EL (cell line): Measurements from ENCODE around the gene KRT33A.
A peak's percentile ranks its signal among the peaks of the same experiment; 100 is the strongest.
"Not testable (repeated sequence)": the region's sequence is repeated elsewhere in the genome, so short reads cannot be mapped to it uniquely, and the experiment has no call there.

Experiments used
- DNase-seq: peaks from one replicate; pipeline ENCODE4 v3.0.0-alpha.2; 2016

Gene KRT33A

GRCh38 chr17:41350381-41350878, at the start of gene KRT33A:
KRT33A (minus strand) TSS chr17:41350828; CDS start chr17:41350767, 61 bp downstream.
- not testable (repeated sequence) for DNase-seq

DNA sequence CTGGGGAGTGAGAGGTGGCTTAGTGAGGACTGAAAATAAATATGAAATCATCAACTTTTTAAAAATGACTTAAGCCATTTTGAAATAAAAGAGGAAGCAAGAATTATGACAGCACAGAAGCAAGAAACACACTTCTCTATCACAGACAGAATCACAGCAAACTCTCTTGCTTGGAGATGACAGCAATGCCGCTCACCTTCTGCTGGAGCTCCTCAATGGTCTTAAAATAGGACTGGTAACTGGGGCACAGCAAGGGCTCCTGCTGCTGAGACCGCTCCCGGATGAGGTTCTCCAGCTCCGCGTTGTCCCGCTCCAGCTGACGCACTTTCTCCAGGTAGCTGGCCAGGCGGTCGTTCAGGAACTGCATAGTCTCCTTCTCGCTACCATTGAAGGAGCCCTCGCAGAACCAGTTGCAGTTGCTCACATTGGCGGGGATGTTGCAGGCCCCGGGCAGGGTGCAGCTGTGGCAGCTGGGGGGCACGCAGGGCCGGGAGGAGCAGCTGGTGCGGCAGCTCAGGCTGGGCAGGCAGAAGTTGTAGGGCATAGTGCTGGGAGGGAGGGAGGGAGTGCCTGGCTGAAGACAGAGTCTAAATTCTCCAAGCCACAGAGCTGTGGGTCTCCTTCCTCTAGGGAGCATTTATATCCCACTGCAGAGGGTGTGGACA, 46.5 kb upstream of the KRT33A start, which contains the start of gene KRT31:
TSS of gene KRT31 (minus strand) at position 613 of the 665 bp plus-strand sequence. CDS start at position 544, 69 bp downstream.
- DNase-seq, result no peak

GRCh38 chr17:41396340-41396739, 45.7 kb upstream of the KRT33A start:
- DNase-seq, result no peak

DNA sequence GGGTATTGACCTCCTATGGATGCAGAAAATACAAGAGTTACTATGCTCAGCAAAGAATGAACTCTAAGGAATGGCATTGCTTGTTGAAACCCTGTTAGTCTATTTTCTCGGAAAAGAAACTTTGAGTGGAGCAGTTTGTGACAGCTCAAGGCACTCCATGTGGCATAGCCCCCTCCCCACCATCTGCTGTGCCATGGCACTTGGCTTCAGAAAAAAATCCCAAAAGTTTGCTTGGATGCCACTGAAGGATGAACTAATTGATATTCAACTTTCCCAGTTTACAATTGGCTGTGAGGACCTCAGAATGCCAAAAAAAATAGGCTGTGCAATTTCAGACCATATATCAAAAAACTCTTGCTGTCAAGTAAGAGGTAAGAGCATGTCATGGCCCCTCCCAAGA, 45.0 kb upstream of the KRT33A start:
- DNase-seq, result no peak

GRCh38 chr17:41395044-41395443, 44.4 kb upstream of the KRT33A start:
- not testable (repeated sequence) for DNase-seq

DNA sequence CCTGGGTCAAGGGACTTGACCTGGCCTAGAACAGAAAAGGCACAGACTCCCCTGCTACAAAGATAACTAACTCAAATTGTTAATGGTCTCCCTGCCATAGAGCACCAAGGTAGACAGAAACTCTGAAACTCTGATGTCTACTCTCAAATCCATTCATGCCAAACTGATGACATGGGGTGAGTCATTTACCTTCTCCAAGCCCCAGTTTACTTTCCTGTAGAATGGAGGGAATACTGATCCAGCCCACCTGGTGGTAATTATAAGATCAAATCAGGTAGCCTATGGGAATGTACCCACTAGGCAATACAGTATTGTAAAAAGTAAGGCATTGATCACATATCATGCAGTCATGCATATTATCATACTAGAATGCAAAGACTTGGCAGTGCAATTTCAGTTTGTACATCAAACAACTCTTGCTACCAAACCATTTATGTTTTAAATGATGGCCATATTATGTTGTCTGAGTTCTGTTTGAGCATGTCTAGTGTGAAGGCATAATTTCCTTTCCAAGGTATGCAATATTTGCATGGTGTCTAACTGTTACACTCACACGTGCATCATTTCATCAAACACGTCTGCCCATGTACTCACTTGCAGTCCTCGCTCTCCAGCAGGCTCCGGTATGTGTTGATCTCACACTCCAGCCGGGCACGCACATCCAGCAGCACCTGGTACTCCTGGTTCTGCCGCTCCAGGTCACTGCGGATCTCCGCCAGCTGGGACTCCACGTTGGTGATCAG, 43.8 kb upstream of the KRT33A start:
- peak; percentile 31 for DNase-seq

- no peak for DNase-seq
Observed at GRCh38 chr17:41393826-41394225, 43.2 kb upstream of the KRT33A start.

GRCh38 chr17:41393294-41393693, 42.7 kb upstream of the KRT33A start:
- no peak for DNase-seq

DNA sequence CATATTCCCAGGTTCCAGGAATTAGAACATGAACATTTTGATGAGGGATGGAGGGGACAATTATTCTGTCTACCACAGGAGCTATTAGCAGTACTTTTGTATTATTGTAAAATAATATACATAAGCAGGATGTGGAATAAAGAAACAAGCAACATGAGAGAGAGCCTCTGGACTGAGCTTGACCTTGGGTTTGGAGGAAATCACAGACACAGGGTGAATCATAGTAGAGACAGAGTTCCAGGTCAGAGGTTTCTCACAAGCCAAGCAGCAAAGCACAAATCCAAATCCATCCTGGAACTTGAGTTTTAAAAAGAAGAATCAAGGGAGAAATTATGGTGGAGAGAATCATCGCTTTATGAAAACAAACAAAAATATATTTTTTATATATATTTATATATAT, 41.6 kb upstream of the KRT33A start:
- peak; percentile 65 for DNase-seq

- DNase-seq, result no peak
Observed at GRCh38 chr17:41391535-41391934, 40.9 kb upstream of the KRT33A start.

GRCh38 chr17:41390411-41390938, 39.8 kb upstream of the KRT33A start:
- no peak for DNase-seq

- DNase-seq, result no peak
Observed at GRCh38 chr17:41387670-41388069, 37.0 kb upstream of the KRT33A start.

DNA sequence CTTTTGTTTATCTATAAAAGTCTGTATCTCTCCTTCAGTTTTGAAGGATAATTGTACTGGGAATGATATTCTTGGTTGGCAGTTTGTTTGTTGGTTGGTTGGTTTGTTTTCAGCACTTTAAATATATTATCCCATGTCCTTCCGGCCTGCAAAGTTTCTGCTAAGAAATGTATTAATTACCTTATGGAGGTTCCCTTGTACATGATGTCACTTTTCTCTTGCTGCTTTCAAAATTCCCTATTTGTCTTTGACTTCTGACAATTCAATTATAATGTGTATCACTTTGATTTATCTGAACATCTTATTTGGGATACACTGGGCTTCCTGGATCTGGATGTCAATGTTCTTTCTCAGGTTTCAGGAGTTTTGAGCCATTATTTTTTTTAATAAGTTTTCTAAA, 35.6 kb upstream of the KRT33A start:
- no peak for DNase-seq

DNA sequence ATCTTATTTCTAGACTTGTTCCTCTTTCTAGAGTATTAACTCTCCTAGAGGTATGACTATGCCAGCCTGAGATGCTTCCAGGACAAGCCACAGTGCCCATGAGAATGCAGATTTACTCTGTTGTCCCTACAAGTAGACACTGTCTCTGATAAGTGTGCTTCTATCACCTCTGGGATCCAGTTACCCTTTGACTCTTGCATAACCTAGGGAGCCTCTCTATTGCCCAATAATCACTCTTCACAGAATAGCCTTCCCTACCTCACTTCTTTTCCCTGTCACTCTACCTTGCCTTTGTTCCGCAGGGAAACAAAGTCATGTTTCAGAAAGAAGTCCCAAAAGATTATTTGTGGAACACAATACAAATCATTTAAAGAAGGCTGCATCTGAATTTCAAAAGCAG, 33.1 kb upstream of the KRT33A start:
- DNase-seq, result no peak

DNA sequence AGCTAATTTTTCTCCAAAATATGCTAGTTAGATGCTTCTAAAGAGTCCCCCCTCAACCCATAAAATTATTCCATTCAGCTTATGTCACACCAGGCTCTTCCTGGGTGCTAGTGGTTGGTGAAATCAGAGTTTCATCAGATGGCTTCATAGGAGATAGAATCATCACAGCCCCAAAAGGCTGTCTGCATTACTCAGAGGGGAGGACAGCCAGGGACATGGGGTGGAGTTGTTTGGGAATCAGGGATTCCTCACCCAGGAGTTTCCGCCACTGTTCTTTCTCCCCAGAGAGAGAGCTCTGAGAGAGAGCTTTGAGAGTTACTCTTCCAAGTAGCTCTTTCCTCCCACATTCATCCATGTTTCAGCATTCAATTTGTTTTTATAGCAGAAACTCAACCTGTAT, 31.8 kb upstream of the KRT33A start:
- peak; percentile 95 for DNase-seq

DNA sequence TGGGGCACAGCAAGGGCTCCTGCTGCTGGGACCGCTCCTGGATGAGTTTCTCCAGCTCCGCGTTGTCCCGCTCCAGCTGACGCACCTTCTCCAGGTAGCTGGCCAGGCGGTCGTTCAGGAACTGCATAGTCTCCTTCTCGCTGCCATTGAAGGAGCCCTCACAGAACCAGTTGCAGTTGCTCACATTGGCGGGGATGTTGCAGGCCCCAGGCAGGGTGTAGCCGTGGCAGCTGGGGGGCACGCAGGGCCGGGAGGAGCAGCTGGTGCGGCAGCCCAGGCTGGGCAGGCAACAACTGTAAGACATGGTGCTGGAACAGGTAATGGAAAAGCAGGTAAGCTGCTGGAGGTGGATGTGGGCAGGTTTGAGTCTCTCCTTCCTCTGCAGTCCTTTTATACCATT, 31.3 kb upstream of the KRT33A start, which contains the start of gene KRT34:
TSS of gene KRT34 (minus strand) at position 364 of the 400 bp plus-strand sequence. CDS start at position 304, 60 bp downstream.
- not testable (repeated sequence) for DNase-seq

DNA sequence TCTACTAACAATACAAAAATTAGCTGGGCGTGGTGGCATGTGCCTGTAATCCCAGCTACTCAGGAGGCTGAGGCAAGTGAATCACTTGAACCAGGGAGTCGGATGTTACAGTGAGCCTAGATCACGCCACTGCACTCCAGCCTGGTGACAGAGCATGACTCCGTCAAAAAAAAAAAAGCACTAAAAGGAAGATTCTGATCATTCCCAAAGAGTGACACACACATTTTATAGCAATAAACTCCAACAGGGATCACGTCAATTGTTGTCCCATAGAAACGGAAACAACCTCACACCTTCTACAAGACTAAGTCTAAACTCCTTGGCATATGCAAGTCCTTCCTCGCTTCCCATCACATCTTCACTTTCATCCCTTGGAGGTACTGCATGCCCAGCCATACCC, 29.5 kb upstream of the KRT33A start:
- peak; percentile 98 for DNase-seq

- DNase-seq, result peak; percentile 55
Observed at GRCh38 chr17:41377546-41377945, 26.9 kb upstream of the KRT33A start.

DNA sequence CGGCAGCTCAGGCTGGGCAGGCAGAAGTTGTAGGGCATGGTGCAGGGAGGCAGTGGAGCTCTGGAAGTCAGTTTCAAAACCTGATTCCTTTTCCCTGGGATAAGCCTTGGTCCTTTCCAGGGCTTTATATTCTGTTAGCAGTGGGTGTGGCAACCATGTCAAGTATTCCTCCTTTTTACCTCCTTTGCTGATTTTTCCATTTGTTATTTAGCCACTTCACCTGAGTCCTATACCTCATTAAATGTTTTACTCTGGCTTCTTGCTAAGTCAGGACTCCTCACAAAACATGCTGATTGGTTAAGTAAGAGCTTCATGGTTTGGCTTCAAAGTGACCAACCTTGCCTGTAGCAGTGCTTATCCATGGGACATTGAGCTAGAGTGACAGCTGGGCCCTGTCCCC, 19.1 kb upstream of the KRT33A start, which contains the start of gene KRT33B:
TSS of gene KRT33B (minus strand) at position 101 of the 400 bp plus-strand sequence. CDS start at position 38, 63 bp downstream.
- no peak for DNase-seq

DNA sequence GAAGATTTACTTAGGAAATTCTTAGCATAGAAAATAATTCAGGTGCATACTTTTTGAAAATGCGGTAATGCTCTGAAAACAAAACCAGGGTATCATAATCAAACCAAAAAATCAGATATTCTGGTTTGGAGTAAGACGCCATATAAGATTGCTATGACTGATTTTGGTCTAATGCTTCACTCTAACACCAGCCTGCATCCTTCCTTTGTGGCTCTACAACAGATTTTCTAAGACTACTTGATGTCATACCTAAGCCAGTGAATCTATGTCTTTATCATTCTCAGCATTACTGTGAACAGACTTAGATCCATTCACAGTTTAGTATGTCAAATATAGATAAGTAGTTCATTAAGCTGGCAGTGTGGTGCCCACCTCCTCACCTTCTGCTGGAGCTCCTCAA, 18.4 kb upstream of the KRT33A start:
- DNase-seq, result no peak

DNA sequence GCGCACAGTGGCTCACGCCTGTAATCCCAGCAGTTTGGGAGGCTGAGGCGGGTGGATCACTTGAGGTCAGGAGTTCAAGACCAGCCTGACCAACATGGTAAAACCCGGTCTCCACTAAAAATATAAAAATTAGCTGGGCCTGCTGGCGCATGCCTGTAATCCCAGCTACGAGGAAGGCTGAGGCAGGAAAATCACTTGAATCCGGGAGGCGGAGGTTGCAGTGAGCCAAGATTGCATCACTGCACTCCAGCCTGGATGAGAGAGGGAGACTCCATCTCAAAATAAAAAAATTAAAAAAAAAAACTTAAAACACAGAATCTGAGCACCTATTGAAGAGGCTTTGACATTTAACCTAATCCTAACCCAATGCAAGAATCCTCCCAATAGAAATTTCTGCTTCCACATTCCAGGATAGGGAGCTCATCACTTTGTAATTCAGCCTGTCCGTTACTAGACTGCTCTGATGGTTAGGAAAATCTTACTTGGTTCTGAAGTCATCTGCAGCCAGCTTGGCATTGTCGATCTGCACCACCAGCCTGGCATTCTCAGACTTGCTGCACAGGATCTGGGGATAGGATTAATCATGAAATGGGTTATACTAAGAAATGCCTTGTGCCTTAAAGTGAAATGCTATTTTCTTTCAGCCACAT, 16.9 kb upstream of the KRT33A start:
- DNase-seq, result peak; percentile 93

GRCh38 chr17:41366070-41366469, 15.4 kb upstream of the KRT33A start:
- no peak for DNase-seq

GRCh38 chr17:41363881-41364280, 13.3 kb upstream of the KRT33A start:
- DNase-seq, result no peak
